Smooth muscle cell (in vitro differentiated cells): ENCODE results near the gene MAGED2. TPM values are rescaled to one million over a fixed set of nuclear protein-coding genes. Genes with fewer than 3 reads are reported as not detected.
A peak's percentile ranks its signal among the peaks of the same experiment; 100 is the strongest.
"Not testable (repeated sequence)": the region's sequence is repeated elsewhere in the genome, so short reads cannot be mapped to it uniquely, and the experiment has no call there.

Experiments used
- DNase-seq: peaks from one replicate; lab custom pipeline; 2025; ENCODE audit not compliant: unreplicated experiment; lab: John Stamatoyannopoulos, UW
- H2AFZ ChIP-seq: fragments of 200-600 bp; sonication (generic); 2 replicates; pipeline ENCODE4 v1.6.0; 2016; ENCODE audit warnings: antibody characterized with exemption, low read depth, mild to moderate bottlenecking
- H3F3A ChIP-seq: fragments of 200-600 bp; sonication (generic); 2 replicates; pipeline ENCODE4 v1.6.0; 2017; ENCODE audit warnings: antibody characterized with exemption, low read depth
- H3K27ac ChIP-seq: fragments of 200-600 bp; sonication (generic); 2 replicates; pipeline ENCODE4 v1.5.1; 2016; ENCODE audit warnings: low read depth, mild to moderate bottlenecking
- H3K27me3 ChIP-seq: fragments of 200-600 bp; sonication (generic); 2 replicates; pipeline ENCODE4 v1.6.1; 2016; ENCODE audit warnings: low read depth, mild to moderate bottlenecking
- H3K36me3 ChIP-seq: fragments of 200-600 bp; sonication (generic); 2 replicates; pipeline ENCODE4 v1.5.1; 2016; ENCODE audit warnings: low read depth
- H3K4me1 ChIP-seq: fragments of 200-600 bp; sonication (generic); 2 replicates; pipeline ENCODE4 v1.5.1; 2016; ENCODE audit warnings: low read depth
- H3K4me2 ChIP-seq: fragments of 200-600 bp; sonication (generic); 2 replicates; pipeline ENCODE4 v1.6.0; 2016; ENCODE audit warnings: mild to moderate bottlenecking
- H3K4me3 ChIP-seq: fragments of 200-600 bp; sonication (generic); 2 replicates; pipeline ENCODE4 v1.5.1; 2016; ENCODE audit warnings: mild to moderate bottlenecking
- H3K79me2 ChIP-seq: fragments of 200-600 bp; sonication (generic); 2 replicates; pipeline ENCODE4 v1.6.0; 2016; ENCODE audit warnings: low read depth, mild to moderate bottlenecking
- H3K9ac ChIP-seq: fragments of 200-600 bp; sonication (generic); 2 replicates; pipeline ENCODE4 v1.6.0; 2016; ENCODE audit warnings: low read depth
- H3K9me3 ChIP-seq: fragments of 200-600 bp; sonication (generic); replicated peaks from 2 replicates; pipeline ENCODE4 v1.5.1; 2016; ENCODE audit warnings: low read depth
- H4K20me1 ChIP-seq: fragments of 200-600 bp; sonication (generic); 2 replicates; pipeline ENCODE4 v1.6.0; 2016; ENCODE audit warnings: low read depth
- CTCF ChIP-seq: fragments of 200-600 bp; sonication (generic); IDR thresholded peaks from 2 replicates; pipeline ENCODE4 v1.5.1; 2017; ENCODE audit warnings: borderline replicate concordance, mild to moderate bottlenecking, antibody characterized with exemption; ENCODE audit not compliant: insufficient read depth, poor library complexity, severe bottlenecking
- WGBS: methylation state at CpG from one replicate; pipeline ENCODE4 v1.1.7; 2016; ENCODE audit warnings: low lambda C conversion rate; 5-methylcytosine and 5-hydroxymethylcytosine counted together
- polyA plus RNA-seq: library from polyadenylated mRNA; unstranded; fragments of >200 nt; fragmentation: Nextera tagmentation; extraction: Ambion mirVana; gene quantifications from 2 replicates; pipeline ENCODE4 v1.2.1, GENCODE V29; 2016
- small RNA-seq: library from RNA; depleted of rRNA; stranded (forward); fragments of <200 nt; gene quantifications from one replicate; pipeline ENCODE3, GENCODE V24; 2014
- total RNA-seq: library from RNA; depleted of rRNA; stranded (reverse); fragments of >200 nt; gene quantifications from 2 replicates; pipeline ENCODE4 v1.2.3, GENCODE V29; 2014

Gene MAGED2
- total and polyA plus RNA-seq, 2 experiments from 2014 or later = 488 to 741 TPM

- H3K27me3 ChIP-seq = no peaks in the 10 kb centered on the region
- no peak for DNase-seq
- no peaks in the 10 kb centered on the region for H3K9me3 ChIP-seq
- no peak overlapping the region for H2AFZ ChIP-seq
- H3F3A ChIP-seq = no peaks in the 10 kb centered on the region
- H3K9ac ChIP-seq = no peak overlapping the region
- H4K20me1 ChIP-seq = no peaks in the 10 kb centered on the region
- no peaks in the 10 kb centered on the region for H3K36me3 ChIP-seq
- no peak overlapping the region for H3K4me2 ChIP-seq
- H3K27ac ChIP-seq = no peak overlapping the region
- WGBS = 81% methylated on average over 1 of the region's 1 CpG
- H3K79me2 ChIP-seq = no peaks in the 10 kb centered on the region
- no peaks in the 10 kb centered on the region for H3K4me1 ChIP-seq
- no peak for TF ChIP-seq CTCF
- no peak overlapping the region for H3K4me3 ChIP-seq
Observed at GRCh38 chrX:54842607-54843006, 35.1 kb downstream of the MAGED2 start.

GRCh38 chrX:54843050-54843449 is 35.5 kb downstream of the MAGED2 start:
- H3K9ac ChIP-seq = no peak overlapping the region
- no peaks in the 10 kb centered on the region for H3K79me2 ChIP-seq
- H3K4me1 ChIP-seq = no peaks in the 10 kb centered on the region
- no peak overlapping the region for H3K4me3 ChIP-seq
- H3F3A ChIP-seq = no peaks in the 10 kb centered on the region
- H3K9me3 ChIP-seq = no peaks in the 10 kb centered on the region
- H3K36me3 ChIP-seq = no peaks in the 10 kb centered on the region
- H3K27me3 ChIP-seq = no peaks in the 10 kb centered on the region
- DNase-seq = no peak
- 77% methylated on average over 2 of the region's 2 CpGs for WGBS
- no peak overlapping the region for H2AFZ ChIP-seq
- TF ChIP-seq CTCF = no peak
- no peaks in the 10 kb centered on the region for H4K20me1 ChIP-seq
- H3K4me2 ChIP-seq = no peak overlapping the region
- H3K27ac ChIP-seq = no peak overlapping the region

GRCh38 chrX:54847700-54848099 is 40.2 kb downstream of the MAGED2 start:
- DNase-seq, H3K27ac ChIP-seq, H4K20me1 ChIP-seq, H3K27me3 ChIP-seq, H3F3A ChIP-seq, H3K9me3 ChIP-seq, H3K79me2 ChIP-seq, H2AFZ ChIP-seq, H3K4me3 ChIP-seq, H3K4me1 ChIP-seq, H3K36me3 ChIP-seq, H3K9ac ChIP-seq, H3K4me2 ChIP-seq: not testable (repeated sequence)
- 75% methylated on average over 2 of the region's 2 CpGs for WGBS

GRCh38 chrX:54865208-54865607 is 57.7 kb downstream of the MAGED2 start:
- no peak overlapping the region for H3K9ac ChIP-seq
- no peak for TF ChIP-seq CTCF
- no peak overlapping the region for H2AFZ ChIP-seq
- no peak overlapping the region for H3K4me2 ChIP-seq
- H3K9me3 ChIP-seq = peaks cover 7% of the 10 kb centered on the region
- no peak for DNase-seq
- H4K20me1 ChIP-seq = no peaks in the 10 kb centered on the region
- no peak overlapping the region for H3K4me3 ChIP-seq
- no peak overlapping the region for H3K27ac ChIP-seq
- H3K79me2 ChIP-seq = no peaks in the 10 kb centered on the region
- 60% methylated on average over 2 of the region's 2 CpGs for WGBS
- H3F3A ChIP-seq = no peaks in the 10 kb centered on the region
- H3K27me3 ChIP-seq = no peaks in the 10 kb centered on the region
- no peaks in the 10 kb centered on the region for H3K36me3 ChIP-seq
- no peaks in the 10 kb centered on the region for H3K4me1 ChIP-seq

Small RNAs within 50 kb of the gene (small RNA-seq; reads per million reads assigned to genes)
- gene AL049732.1 = not detected
- 188 reads per million, percentile 99 among the genes with 10 or more reads in this experiment for gene SNORA11

Other genes starting within 250 kb of the MAGED2 start
- gene ITIH6, start 9.5 kb upstream of the MAGED2 start, total RNA-seq = not detected in 2 replicates
- not detected in 2 replicates for gene ITIH6, start 9.5 kb upstream of the MAGED2 start, polyA plus RNA-seq
- gene TRO, start 113.1 kb downstream of the MAGED2 start, total RNA-seq = 60.0 and 78.7 TPM in 2 replicates
- 84.6 and 98.6 TPM in 2 replicates for gene TRO, start 113.1 kb downstream of the MAGED2 start, polyA plus RNA-seq
- gene PFKFB1, start 186.4 kb downstream of the MAGED2 start, total RNA-seq = not detected in 2 replicates
- gene PFKFB1, start 186.4 kb downstream of the MAGED2 start, polyA plus RNA-seq = 0.37 and 0.42 TPM in 2 replicates
- 9.3 and 16.5 TPM in 2 replicates for gene APEX2, start 192.6 kb downstream of the MAGED2 start, total RNA-seq
- gene APEX2, start 192.6 kb downstream of the MAGED2 start, polyA plus RNA-seq = 16.1 and 22.5 TPM in 2 replicates
- not detected in 2 replicates for gene ALAS2, start 223.2 kb downstream of the MAGED2 start, total RNA-seq
- not detected in 2 replicates for gene ALAS2, start 223.2 kb downstream of the MAGED2 start, polyA plus RNA-seq